Stimulated activated naive CD4-positive, alpha-beta T cell (primary cell): ENCODE data around the gene BTNL3.

Source experiments
- DNase-seq, 6 experiments: peaks; one replicate each; lab custom pipeline; 2025; lab: John Stamatoyannopoulos, UW

Gene BTNL3

DNA sequence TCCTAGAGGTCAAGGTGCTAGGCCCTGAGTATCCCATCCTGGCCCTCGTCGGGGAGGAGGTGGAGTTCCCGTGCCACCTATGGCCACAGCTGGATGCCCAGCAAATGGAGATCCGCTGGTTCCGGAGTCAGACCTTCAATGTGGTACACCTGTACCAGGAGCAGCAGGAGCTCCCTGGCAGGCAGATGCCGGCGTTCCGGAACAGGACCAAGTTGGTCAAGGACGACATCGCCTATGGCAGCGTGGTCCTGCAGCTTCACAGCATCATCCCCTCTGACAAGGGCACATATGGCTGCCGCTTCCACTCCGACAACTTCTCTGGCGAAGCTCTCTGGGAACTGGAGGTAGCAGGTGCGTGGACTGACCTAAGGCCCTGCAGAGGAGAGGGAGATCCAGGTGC lies 59.3 kb downstream of the BTNL3 start:
- DNase-seq: no peak

DNA sequence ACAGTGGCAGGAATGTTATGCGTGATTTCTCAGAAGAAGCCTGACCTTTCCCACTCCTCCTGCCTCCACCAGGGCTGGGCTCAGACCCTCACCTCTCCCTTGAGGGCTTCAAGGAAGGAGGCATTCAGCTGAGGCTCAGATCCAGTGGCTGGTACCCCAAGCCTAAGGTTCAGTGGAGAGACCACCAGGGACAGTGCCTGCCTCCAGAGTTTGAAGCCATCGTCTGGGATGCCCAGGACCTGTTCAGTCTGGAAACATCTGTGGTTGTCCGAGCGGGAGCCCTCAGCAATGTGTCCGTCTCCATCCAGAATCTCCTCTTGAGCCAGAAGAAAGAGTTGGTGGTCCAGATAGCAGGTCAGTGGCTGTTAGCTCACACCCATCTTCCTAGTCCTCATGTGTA lies 61.4 kb downstream of the BTNL3 start:
- no peak for DNase-seq

DNA sequence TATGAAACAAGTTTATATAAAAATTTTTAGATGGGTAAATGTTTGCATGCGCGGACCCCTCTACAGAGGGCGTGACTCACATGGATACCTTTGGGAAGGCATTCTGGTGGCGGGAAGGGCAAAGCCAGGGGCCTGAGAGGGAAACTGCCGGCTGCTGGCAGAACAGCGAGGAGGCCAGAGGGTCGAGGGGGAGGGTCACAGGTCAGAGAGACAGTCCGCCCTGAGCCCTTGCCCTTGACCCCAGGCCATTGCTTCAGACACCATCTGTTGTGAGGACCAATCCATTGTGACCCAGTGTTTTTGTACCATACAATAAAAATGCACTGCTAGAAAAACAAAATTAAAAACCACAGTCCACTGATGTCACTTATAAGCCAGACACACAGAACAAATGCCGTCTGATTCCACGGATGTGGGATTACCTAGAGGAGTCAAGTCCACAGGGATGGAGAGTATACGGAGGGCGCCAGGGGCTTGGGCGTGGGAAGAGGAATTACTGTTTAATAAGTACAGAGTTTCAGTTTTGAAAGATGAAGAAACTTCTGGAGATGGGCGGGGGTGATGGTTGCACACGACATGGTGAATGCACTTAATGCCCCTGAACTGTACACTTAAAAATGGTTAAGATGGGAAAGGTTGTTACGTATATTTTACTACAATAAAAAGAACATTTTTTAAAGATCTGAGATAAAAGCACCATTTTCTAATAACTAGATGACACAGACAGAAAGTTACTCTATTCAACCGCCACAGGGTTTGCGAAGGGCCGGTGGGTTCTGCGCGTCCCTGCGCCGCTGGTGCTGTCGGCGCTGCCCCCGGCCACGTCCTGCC lies 63.4 kb downstream of the BTNL3 start:
- no peak for DNase-seq

DNA sequence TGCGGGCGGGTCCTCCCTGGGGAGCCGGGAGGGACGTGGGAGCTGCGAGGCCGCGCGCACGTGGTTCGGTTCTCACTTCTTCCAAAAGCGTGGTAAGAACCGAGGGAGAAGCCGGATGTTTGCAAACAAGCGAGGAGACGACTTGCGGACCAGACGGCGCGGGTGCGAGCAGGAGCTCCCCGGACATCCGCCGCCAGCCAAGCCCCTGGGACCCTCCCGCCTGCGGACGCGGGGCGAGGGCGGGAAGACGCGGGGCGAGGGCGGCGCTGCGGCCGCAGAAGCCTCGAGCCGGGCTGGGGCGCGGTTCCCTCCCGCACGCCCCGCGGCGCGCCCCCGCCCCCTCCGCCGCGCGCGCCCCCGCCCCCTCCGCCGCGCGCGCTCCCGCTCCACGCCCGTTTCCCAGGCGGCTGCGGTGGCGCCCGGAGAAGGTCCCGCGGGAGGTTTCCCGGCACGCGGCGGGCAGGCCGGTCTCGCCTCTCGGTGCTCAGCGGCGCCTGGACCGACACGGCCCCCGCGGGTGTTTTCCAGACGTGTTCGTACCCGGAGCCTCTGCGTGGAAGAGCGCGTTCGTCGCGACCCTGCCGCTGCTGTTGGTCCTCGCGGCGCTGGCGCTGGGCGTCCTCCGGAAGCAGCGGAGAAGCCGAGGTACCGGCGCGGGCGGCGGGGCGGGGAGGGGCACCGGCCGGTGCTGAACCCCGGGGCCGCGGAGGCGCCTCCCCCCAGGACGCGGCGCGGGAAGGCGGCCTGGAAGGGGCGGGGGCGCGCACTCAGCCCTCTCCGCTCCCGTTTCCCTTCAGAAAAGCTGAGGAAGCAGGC lies 64.2 kb downstream of the BTNL3 start:
- DNase-seq: peak in 2 of 6 experiments; percentile 11 to 29

DNA sequence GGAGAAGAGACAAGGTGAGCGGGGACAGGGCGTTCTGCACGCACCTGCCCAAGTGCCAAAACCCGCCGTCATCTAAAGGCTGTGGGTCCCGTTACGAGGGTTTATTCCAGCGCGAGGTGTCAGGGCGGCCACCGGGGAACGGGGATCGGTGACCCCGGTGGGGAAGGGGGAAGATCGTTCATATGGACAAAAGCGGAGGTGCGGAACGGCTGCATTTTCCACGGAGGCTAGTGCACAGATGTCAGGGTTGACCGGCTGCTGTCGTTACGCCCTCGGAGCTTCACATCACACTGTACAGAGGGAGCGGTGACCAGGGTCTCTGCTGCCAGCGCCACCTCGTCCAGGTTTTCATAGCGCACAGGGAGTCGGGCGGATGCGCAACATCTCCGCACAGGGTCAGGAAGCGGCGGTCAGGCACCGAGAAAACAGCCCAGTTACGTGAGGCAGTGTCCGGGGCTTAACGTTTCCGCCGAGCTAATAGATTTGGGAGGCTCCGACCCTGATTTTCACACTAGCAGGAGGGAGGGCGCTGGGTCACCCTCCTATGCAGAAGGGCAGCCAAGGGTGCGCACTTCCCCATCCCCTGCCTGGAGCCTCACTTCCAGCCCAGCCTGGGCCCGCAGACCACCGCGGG lies 65.0 kb downstream of the BTNL3 start:
- DNase-seq: peak in 1 of 6 experiments; percentile 29

DNA sequence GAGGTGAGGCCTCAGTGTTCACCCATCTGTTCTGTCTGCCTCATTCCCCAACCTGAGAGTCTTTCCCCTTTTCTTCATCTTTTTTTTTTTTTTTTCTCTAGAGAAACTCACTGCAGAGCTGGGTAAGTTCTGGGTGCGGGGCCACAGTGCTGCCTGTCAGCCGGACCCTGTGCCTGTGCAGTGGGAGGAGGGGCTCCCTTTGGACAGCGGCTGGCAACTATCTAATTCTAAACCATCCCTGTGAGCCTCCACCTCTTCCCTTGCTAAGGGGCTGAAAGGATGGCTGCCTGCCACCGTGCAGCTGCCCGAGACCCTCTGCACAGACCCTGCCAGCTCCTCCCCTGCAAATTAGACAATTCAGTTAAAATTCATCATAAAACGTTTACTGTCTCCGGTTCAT lies 65.5 kb downstream of the BTNL3 start:
- DNase-seq: no peak

DNA sequence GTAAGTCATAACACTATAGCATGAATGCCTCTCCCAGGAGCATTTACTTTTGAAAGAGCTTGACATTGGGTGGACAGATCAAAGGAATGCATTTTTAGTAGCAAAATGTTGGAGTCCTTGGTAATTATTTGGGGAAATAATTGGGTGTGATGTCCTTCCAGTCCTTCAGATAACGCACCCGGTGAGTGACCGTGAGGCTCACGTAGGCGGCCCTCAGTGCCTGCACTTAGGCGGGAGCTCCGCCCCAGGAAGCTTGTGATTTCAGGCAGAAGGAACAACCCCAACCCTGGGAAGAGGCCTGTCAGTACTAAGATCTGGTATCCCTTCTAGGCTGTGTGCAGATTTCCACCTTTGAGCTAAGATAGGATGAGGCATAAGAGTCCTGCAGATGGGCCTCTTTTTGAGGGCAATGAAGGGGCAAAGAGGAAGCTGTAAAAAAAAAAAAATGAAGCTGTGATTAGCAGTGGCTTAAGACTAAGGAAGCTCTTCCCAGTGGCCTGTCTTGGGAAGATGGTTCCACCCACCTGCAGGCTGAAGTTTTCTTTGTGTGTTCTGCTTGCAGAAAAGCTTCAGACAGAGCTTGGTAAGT lies 66.3 kb downstream of the BTNL3 start:
- no peak for DNase-seq
